ENCODE results near the gene SAMD9L. TPM values are rescaled to one million over a fixed set of nuclear protein-coding genes. Genes with fewer than 3 reads are reported as not detected.

SAMD9L gene
- total and polyA plus RNA-seq, 2 donors (not counting 1 experiment from before 2014, with no cell fraction given), result 20.2 to 45.8 TPM

DNA sequence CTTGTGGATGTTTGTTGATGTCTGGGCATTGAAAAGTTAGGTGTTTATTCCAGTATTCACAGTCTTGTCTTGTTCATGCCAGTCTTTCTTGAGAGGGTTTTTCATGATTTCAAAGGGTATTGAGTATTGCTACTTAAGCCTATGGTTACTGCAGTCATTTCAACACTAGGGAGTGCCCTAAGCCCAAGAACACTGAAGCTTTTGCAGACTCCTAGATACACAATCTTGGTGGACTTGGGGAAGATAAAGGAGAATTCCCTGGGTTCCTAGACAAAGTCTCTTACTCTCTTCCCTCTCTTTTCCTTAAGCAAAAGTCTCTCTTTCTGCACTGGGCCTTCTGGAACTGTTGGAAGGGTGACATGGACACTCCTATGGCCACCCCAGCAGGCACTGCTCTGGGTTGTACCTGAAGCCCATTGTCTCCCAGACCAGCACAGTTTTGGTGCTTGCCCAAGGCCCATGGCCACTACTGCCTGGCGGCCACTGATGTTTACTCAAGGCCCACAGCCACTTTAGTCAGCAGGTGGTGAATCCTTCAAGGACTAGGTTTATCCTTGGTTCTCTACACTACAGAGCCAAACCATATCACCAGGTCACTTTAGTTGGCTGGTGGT is 55.3 kb downstream of the SAMD9L start:
- Histone ChIP-seq H3K4me3 (ENCODE audit: control extremely low read depth in 1 of 5, extremely low read depth in 1 of 5, insufficient read depth in 1 of 5, low read depth in 2 of 5, low read length in 4 of 5) (no peak overlapping the region), H3K9me3 (ENCODE audit: control extremely low read depth in 1 of 3, control insufficient read depth in 2 of 3, insufficient read depth in 1 of 3, low read length in 2 of 3) (peaks cover 4 to 14% (median 10%) of the 10 kb centered on the region in 3 donors), H3K27me3 (replicated peaks in 1 of 4; ENCODE audit: control extremely low read depth in 1 of 4, control insufficient read depth in 3 of 4, insufficient read depth in 4 of 4, low read length in 3 of 4) (peaks cover 0 to 6% (median 1%) of the 10 kb centered on the region in 4 experiments), H3K79me2 (ENCODE audit: control insufficient read depth, insufficient read depth, low read length) (no peaks in the 10 kb centered on the region), H3K4me2 (replicated peaks; ENCODE audit: low read depth, low read length, poor library complexity, severe bottlenecking) (no peak overlapping the region), H3K36me3 (replicated peaks in 1 of 2; ENCODE audit: control extremely low read depth in 1 of 2, control insufficient read depth in 1 of 2, extremely low read depth in 1 of 2, insufficient read depth in 2 of 2, low read length in 1 of 2) (no peaks in the 10 kb centered on the region), H3K27ac (ENCODE audit: low read length in 2 of 2) (no peak overlapping the region), H2AFZ (ENCODE audit: insufficient read depth, low read depth, low read length, poor library complexity, severe bottlenecking) (no peak overlapping the region), H3K4me1 (ENCODE audit: control insufficient read depth in 2 of 2, insufficient read depth in 2 of 2, low read length in 2 of 2) (no peaks in the 10 kb centered on the region), H3K9ac (ENCODE audit: low read length) (no peak overlapping the region), H4K20me1 (ENCODE audit: control insufficient read depth, insufficient read depth, low read length, poor library complexity, severe bottlenecking) (no peaks in the 10 kb centered on the region)
- Mint-ChIP-seq H3K9me3 (ENCODE audit: insufficient read depth) (peaks cover 8% of the 10 kb centered on the region), H3K4me3 (no peak overlapping the region), H3K27me3 (peaks cover 20% of the 10 kb centered on the region), H3K4me1 (no peaks in the 10 kb centered on the region), H3K27ac (no peak overlapping the region)
- no peak for TF ChIP-seq EZH2 (IDR thresholded peaks at IDR 0.05; ENCODE audit: borderline replicate concordance, insufficient read depth, low read depth, low read length, poor library complexity, severe bottlenecking)
- TF ChIP-seq, protein P1, sequence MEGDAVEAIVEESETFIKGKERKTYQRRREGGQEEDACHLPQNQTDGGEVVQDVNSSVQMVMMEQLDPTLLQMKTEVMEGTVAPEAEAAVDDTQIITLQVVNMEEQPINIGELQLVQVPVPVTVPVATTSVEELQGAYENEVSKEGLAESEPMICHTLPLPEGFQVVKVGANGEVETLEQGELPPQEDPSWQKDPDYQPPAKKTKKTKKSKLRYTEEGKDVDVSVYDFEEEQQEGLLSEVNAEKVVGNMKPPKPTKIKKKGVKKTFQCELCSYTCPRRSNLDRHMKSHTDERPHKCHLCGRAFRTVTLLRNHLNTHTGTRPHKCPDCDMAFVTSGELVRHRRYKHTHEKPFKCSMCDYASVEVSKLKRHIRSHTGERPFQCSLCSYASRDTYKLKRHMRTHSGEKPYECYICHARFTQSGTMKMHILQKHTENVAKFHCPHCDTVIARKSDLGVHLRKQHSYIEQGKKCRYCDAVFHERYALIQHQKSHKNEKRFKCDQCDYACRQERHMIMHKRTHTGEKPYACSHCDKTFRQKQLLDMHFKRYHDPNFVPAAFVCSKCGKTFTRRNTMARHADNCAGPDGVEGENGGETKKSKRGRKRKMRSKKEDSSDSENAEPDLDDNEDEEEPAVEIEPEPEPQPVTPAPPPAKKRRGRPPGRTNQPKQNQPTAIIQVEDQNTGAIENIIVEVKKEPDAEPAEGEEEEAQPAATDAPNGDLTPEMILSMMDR (IDR thresholded peaks at IDR 0.05), result peak; percentile 11
- intact Hi-C loops (cut with micrococcal nuclease), result loop anchor here (1.0 kb wide), 1 partner anchor 135 kb away; no protein-coding TSS in a partner anchor
- WGBS (ENCODE audit: insufficient coverage), result 100% methylated on average over 1 of the region's 1 CpG
- DNase-seq, result peak; percentile 20
- no peak for ATAC-seq (ENCODE audit: low read depth)
- CTCF ChIA-PET, result interaction anchor here (0.6 to 1.2 kb wide), 3 partner anchors 134 to 282 kb away, joined by 3 read pairs; no protein-coding TSS in a partner anchor
- POLR2A ChIA-PET, result no interaction called here

Other genes with a start within 250 kb of the SAMD9L start
- gene SAMD9, start 30.4 kb downstream of the SAMD9L start, total RNA-seq, result 39.2 and 42.1 TPM in 2 replicates
- 5.5 and 6.2 TPM in 2 replicates for gene SAMD9, start 30.4 kb downstream of the SAMD9L start, polyA plus RNA-seq
- gene HEPACAM2, start 78.1 kb upstream of the SAMD9L start, total RNA-seq, result not detected in 2 replicates
- not detected in 2 replicates for gene HEPACAM2, start 78.1 kb upstream of the SAMD9L start, polyA plus RNA-seq
- gene VPS50, start 84.0 kb upstream of the SAMD9L start, total RNA-seq, result 54.1 and 55.4 TPM in 2 replicates
- gene VPS50, start 84.0 kb upstream of the SAMD9L start, polyA plus RNA-seq, result 9.4 and 13.7 TPM in 2 replicates